T-cell (primary cell): ENCODE results near the gene FTCD. TPM values are rescaled to one million over a fixed set of nuclear protein-coding genes. Genes with fewer than 3 reads are reported as not detected.

ENCODE experiments used
- ATAC-seq, 4 experiments: fragments of 200-7000 bp in 3 of 4; fragments of 150-1000 bp in 1 of 4; cut with Tn5 transposase; replicated peaks in 1 of 4; 1 replicate in 3 of 4; 2 replicates in 1 of 4; pipeline ENCODE4 v1.10.0; 2021; ENCODE audit warnings: moderate library complexity in 3 of 4, mild to moderate bottlenecking in 2 of 4, moderate number of reproducible peaks in 1 of 4
- CTCF ChIA-PET, 2 donors: fragments of 300-600 bp; sonication (Branson Sonifier 250); formaldehyde crosslinking; loops; one replicate each; lab custom pipeline; 2022; ENCODE audit warnings: antibody characterized with exemption in 2 of 2; lab: Charles Lee
- POLR2A ChIA-PET, 2 donors: fragments of 300-600 bp; sonication (Branson Sonifier 250); formaldehyde crosslinking; loops; one replicate each; lab custom pipeline; 2022; ENCODE audit warnings: antibody characterized with exemption in 2 of 2; lab: Charles Lee
- DNase-seq, 35 experiments: peaks; one replicate each; pipeline versions ENCODE4 v3.0.0 to v3.0.0-alpha.2; 2013 to 2023
- H3K27ac ChIP-seq: one replicate; pipeline ENCODE4 v1.5.1; 2013; ENCODE audit warnings: low read length
- H3K27me3 ChIP-seq, 2 experiments: replicated peaks in 1 of 2; 1 replicate in 1 of 2; 2 replicates in 1 of 2; pipeline versions ENCODE4 v1.6.1 to v1.7.0; 2013; ENCODE audit warnings: low read length in 1 of 2, mixed read lengths in 1 of 2; ENCODE audit not compliant: control insufficient read depth in 2 of 2, insufficient read depth in 2 of 2; ENCODE audit errors: extremely low read depth in 1 of 2
- H3K36me3 ChIP-seq, 2 donors: 1 replicate in 1 of 2; 2 replicates in 1 of 2; pipeline versions ENCODE4 v1.6.1 to v1.7.0; 2013; ENCODE audit warnings: low read length in 1 of 2; ENCODE audit not compliant: control insufficient read depth in 2 of 2, insufficient read depth in 1 of 2; ENCODE audit errors: extremely low read depth in 1 of 2
- H3K4me1 ChIP-seq, 2 experiments: 1 replicate in 1 of 2; 2 replicates in 1 of 2; pipeline versions ENCODE4 v1.6.1 to v1.7.0; 2013; ENCODE audit warnings: low read length in 2 of 2, mixed read lengths in 1 of 2; ENCODE audit not compliant: insufficient read depth in 2 of 2, control insufficient read depth in 1 of 2; ENCODE audit errors: extremely low read depth in 1 of 2
- H3K4me3 ChIP-seq, 2 donors: 1 replicate in 1 of 2; 2 replicates in 1 of 2; pipeline versions ENCODE4 v1.5.1 to v1.7.0; 2013; ENCODE audit warnings: mild to moderate bottlenecking in 2 of 2, low read length in 1 of 2, moderate library complexity in 1 of 2; ENCODE audit not compliant: control insufficient read depth in 1 of 2; ENCODE audit errors: extremely low read depth in 1 of 2
- H3K9me3 ChIP-seq: 2 replicates; pipeline ENCODE4 v1.7.0; 2013
- H3K27ac Mint-ChIP-seq, 2 donors: one replicate each; pipeline ENCODE4 v1.8.0; 2020 to 2021; ENCODE audit warnings: mild to moderate bottlenecking in 2 of 2, mixed read lengths in 2 of 2
- H3K27me3 Mint-ChIP-seq, 2 donors: one replicate each; pipeline ENCODE4 v1.8.0; 2021 to 2022; ENCODE audit warnings: mixed read lengths in 2 of 2
- H3K36me3 Mint-ChIP-seq: one replicate; pipeline ENCODE4 v1.8.0; 2021; ENCODE audit warnings: mixed read lengths
- H3K4me1 Mint-ChIP-seq, 3 donors: one replicate each; pipeline ENCODE4 v1.8.0; 2020 to 2022; ENCODE audit warnings: mixed read lengths in 3 of 3, mild to moderate bottlenecking in 1 of 3
- H3K4me3 Mint-ChIP-seq, 3 donors: one replicate each; pipeline ENCODE4 v1.8.0; 2020 to 2022; ENCODE audit warnings: mild to moderate bottlenecking in 3 of 3, mixed read lengths in 3 of 3, moderate library complexity in 3 of 3
- H3K9me3 Mint-ChIP-seq, 3 donors: one replicate each; pipeline ENCODE4 v1.8.0; 2020 to 2022; ENCODE audit warnings: mixed read lengths in 3 of 3
- WGBS: methylation state at CpG from one replicate; pipeline ENCODE4 v1.1.5; 2013; ENCODE audit warnings: missing lambda C conversion rate; ENCODE audit not compliant: insufficient coverage; 5-methylcytosine and 5-hydroxymethylcytosine counted together
- total RNA-seq, 35 experiments: library from RNA in 6 of 35; stranded (reverse) in 6 of 35; fragments of 120-200 nt in 1 of 35; gene quantifications; one replicate each; pipeline versions ENCODE4 v1.2.1 to v1.2.4 and lab custom pipeline; 2013 to 2026

Gene FTCD
- total RNA-seq, 5 donors from 2014 or later (not counting 1 experiment from before 2014, with no cell fraction given) = 0.95 to 6.1 (median 2.5) TPM; not detected in 1

GRCh38 chr21:46137908-46138307 is 17.5 kb downstream of the FTCD start:
- H3K9me3 Mint-ChIP-seq = no peaks in the 10 kb centered on the region
- H3K4me1 ChIP-seq = no peaks in the 10 kb centered on the region
- peaks cover 0 to 2% (median 0%) of the 10 kb centered on the region in 3 donors for H3K4me1 Mint-ChIP-seq
- no peak overlapping the region for H3K4me3 Mint-ChIP-seq
- H3K9me3 ChIP-seq = no peaks in the 10 kb centered on the region
- CTCF ChIA-PET = no interaction called here
- no peaks in the 10 kb centered on the region for H3K36me3 Mint-ChIP-seq
- no peaks in the 10 kb centered on the region for H3K36me3 ChIP-seq
- POLR2A ChIA-PET = no interaction called here
- DNase-seq (no peak), ATAC-seq (no peak)
- no peak overlapping the region for H3K27ac ChIP-seq
- WGBS = 94% methylated on average over 4 of the region's 7 CpGs
- peaks cover 6 to 8% of the 10 kb centered on the region in 2 donors for H3K27me3 Mint-ChIP-seq
- no peak overlapping the region for H3K4me3 ChIP-seq
- H3K27ac Mint-ChIP-seq = no peak overlapping the region
- peaks cover 0 to 41% of the 10 kb centered on the region in 2 experiments for H3K27me3 ChIP-seq

DNA sequence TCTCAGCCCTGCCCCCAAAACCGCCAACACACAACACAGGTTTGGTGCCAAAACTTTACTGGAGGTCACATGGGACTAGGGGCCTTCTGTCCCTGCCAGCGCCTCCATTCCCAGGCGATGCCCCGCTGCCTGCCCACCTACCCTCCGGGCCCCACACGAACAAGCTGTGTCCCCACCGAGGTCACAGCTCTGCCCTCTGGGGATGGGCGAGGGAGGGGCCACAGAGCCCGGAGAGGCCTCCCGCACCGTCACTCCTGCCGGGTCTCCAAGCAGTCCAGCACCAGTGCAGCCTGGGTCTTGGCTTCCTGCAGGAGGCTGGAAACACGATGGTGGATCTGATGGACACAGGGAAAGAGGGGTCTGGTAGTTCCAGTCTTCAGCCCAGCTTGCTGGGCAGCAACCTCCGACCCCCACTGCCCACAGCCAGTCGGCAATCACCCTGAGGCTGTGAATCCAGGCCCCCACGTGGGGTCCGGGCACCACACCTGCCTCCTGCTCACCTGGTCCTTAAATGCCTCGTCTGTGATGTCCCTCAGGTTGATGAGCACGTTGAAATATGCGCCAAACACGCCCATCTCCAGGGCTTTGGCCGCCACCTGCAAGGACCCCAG is 18.5 kb downstream of the FTCD start:
- no peak for ATAC-seq
- H3K4me1 Mint-ChIP-seq = no peaks in the 10 kb centered on the region
- peaks cover 0 to 41% of the 10 kb centered on the region in 2 experiments for H3K27me3 ChIP-seq
- no peaks in the 10 kb centered on the region for H3K4me1 ChIP-seq
- ChIA-PET POLR2A (no interaction called here), CTCF (no interaction called here)
- H3K27me3 Mint-ChIP-seq = peaks cover 6 to 8% of the 10 kb centered on the region in 2 donors
- H3K4me3 Mint-ChIP-seq = no peak overlapping the region
- WGBS = 83% methylated on average over 21 of the region's 22 CpGs
- no peaks in the 10 kb centered on the region for H3K36me3 Mint-ChIP-seq
- no peak overlapping the region for H3K27ac ChIP-seq
- H3K9me3 Mint-ChIP-seq = no peaks in the 10 kb centered on the region
- no peak overlapping the region for H3K4me3 ChIP-seq
- H3K27ac Mint-ChIP-seq = no peak overlapping the region
- DNase-seq = no peak
- no peaks in the 10 kb centered on the region for H3K36me3 ChIP-seq
- no peaks in the 10 kb centered on the region for H3K9me3 ChIP-seq

GRCh38 chr21:46135782-46136395 is 19.5 kb downstream of the FTCD start:
- Histone ChIP-seq H3K36me3 (no peaks in the 10 kb centered on the region), H3K9me3 (no peaks in the 10 kb centered on the region), H3K27me3 (peaks cover 0 to 41% of the 10 kb centered on the region in 2 experiments), H3K27ac (no peak overlapping the region), H3K4me3 (no peak overlapping the region), H3K4me1 (no peaks in the 10 kb centered on the region)
- ChIA-PET CTCF (no interaction called here), POLR2A (no interaction called here)
- H3K27ac Mint-ChIP-seq = no peak overlapping the region
- no peak for DNase-seq
- H3K4me1 Mint-ChIP-seq = no peaks in the 10 kb centered on the region
- H3K36me3 Mint-ChIP-seq = no peaks in the 10 kb centered on the region
- H3K27me3 Mint-ChIP-seq = peaks cover 6 to 8% of the 10 kb centered on the region in 2 donors
- no CpG with 5 or more reads among the region's 7 CpGs for WGBS
- no peaks in the 10 kb centered on the region for H3K9me3 Mint-ChIP-seq
- no peak overlapping the region for H3K4me3 Mint-ChIP-seq
- ATAC-seq = no peak

GRCh38 chr21:46131838-46132651 is 23.3 kb downstream of the FTCD start:
- Mint-ChIP-seq H3K27me3 (peaks cover 0 to 6% of the 10 kb centered on the region in 2 donors), H3K4me1 (no peaks in the 10 kb centered on the region), H3K36me3 (no peaks in the 10 kb centered on the region), H3K4me3 (no peak overlapping the region), H3K9me3 (no peaks in the 10 kb centered on the region), H3K27ac (no peak overlapping the region)
- no peak for DNase-seq
- H3K9me3 ChIP-seq = no peaks in the 10 kb centered on the region
- H3K4me1 ChIP-seq = no peaks in the 10 kb centered on the region
- WGBS = 97% methylated on average over 83 of the region's 85 CpGs
- no peak for ATAC-seq
- no peak overlapping the region for H3K27ac ChIP-seq
- ChIA-PET POLR2A (no interaction called here), CTCF (no interaction called here)
- H3K36me3 ChIP-seq = no peaks in the 10 kb centered on the region
- peaks cover 0 to 10% of the 10 kb centered on the region in 2 experiments for H3K27me3 ChIP-seq
- no peak overlapping the region for H3K4me3 ChIP-seq

GRCh38 chr21:46131588-46131837 is 23.9 kb downstream of the FTCD start:
- no peak overlapping the region for H3K4me3 Mint-ChIP-seq
- ChIA-PET CTCF (no interaction called here), POLR2A (no interaction called here)
- WGBS = 93% methylated on average over 4 of the region's 4 CpGs
- no peaks in the 10 kb centered on the region for H3K4me1 Mint-ChIP-seq
- no peaks in the 10 kb centered on the region for H3K4me1 ChIP-seq
- no peak overlapping the region for H3K4me3 ChIP-seq
- no peaks in the 10 kb centered on the region for H3K9me3 ChIP-seq
- H3K36me3 Mint-ChIP-seq = no peaks in the 10 kb centered on the region
- ATAC-seq = no peak
- no peak overlapping the region for H3K27ac Mint-ChIP-seq
- H3K27me3 Mint-ChIP-seq = peaks cover 0 to 4% of the 10 kb centered on the region in 2 donors
- H3K9me3 Mint-ChIP-seq = no peaks in the 10 kb centered on the region
- no peak overlapping the region for H3K27ac ChIP-seq
- no peak for DNase-seq
- H3K36me3 ChIP-seq = no peaks in the 10 kb centered on the region
- H3K27me3 ChIP-seq = peaks cover 0 to 5% of the 10 kb centered on the region in 2 experiments

DNA sequence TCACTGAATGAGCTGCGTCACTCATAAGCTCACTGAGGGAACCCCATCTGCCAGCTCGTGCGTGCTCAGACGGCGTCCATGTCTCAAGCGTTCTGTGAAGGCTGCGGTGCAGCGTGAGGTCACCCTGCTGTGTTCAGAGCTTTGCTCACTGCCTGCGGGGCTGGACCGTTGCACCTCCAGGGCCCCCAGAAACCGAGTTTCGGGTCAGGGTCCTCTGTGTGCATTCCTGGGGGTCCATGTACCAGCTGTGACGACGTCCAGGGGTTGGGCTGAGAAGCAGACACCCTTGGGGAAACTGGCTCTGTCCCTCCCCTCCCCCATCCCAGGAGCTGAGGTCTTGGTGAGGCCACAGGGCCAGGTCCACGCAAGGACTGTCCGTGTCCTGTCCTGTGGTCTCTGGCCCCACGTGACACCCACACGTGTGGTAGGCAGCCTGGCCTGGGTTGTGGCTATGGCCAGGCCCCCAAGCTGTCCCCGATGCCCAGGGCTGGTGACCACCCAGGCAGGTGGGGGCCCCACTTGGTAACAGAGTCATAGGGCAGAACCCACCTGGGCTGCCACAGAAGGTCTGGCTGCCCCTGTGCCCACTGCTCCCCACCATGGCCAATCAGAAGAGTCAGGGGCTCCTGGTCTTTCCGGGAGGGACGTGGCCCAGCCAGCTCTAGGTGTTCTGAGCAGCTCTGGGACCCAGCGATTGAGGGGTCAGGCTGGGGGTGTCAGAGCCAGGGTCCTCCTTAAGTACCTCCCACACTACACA is 24.4 kb downstream of the FTCD start:
- Histone ChIP-seq H3K27me3 (peaks cover 0 to under 1% of the 10 kb centered on the region in 2 experiments), H3K4me1 (no peaks in the 10 kb centered on the region), H3K36me3 (no peaks in the 10 kb centered on the region), H3K27ac (no peak overlapping the region), H3K4me3 (no peak overlapping the region), H3K9me3 (no peaks in the 10 kb centered on the region)
- ChIA-PET CTCF (no interaction called here), POLR2A (no interaction called here)
- H3K27ac Mint-ChIP-seq = no peak overlapping the region
- H3K9me3 Mint-ChIP-seq = no peaks in the 10 kb centered on the region
- peaks cover 0 to 1% of the 10 kb centered on the region in 2 donors for H3K27me3 Mint-ChIP-seq
- WGBS = 85% methylated on average over 19 of the region's 22 CpGs
- DNase-seq = no peak
- ATAC-seq = no peak
- H3K36me3 Mint-ChIP-seq = no peaks in the 10 kb centered on the region
- no peaks in the 10 kb centered on the region for H3K4me1 Mint-ChIP-seq
- no peak overlapping the region for H3K4me3 Mint-ChIP-seq
